ENCODE results near the gene NECAP2.
"Not testable (repeated sequence)": the region's sequence is repeated elsewhere in the genome, so short reads cannot be mapped to it uniquely, and the experiment has no call there.

Gene NECAP2

GRCh38 chr1:16433030-16433429, 7.5 kb upstream of the NECAP2 start:
- DNase-seq = no peak

- DNase-seq = no peak
Measured at GRCh38 chr1:16434007-16434406, 6.5 kb upstream of the NECAP2 start.

GRCh38 chr1:16434501-16434900, 6.0 kb upstream of the NECAP2 start:
- DNase-seq = no peak

GRCh38 chr1:16436946-16437474, 3.5 kb upstream of the NECAP2 start, which contains the start of gene SPATA21:
TSS of gene SPATA21 (minus strand) at chr1:16437424. CDS start at chr1:16431371, 6,053 bp downstream.
- no peak for DNase-seq

- DNase-seq = no peak
Measured at GRCh38 chr1:16438516-16438915, 2.0 kb upstream of the NECAP2 start.

- DNase-seq = no peak
Measured at GRCh38 chr1:16438924-16439323, 1.6 kb upstream of the NECAP2 start.

GRCh38 chr1:16440131-16440469, 424 bp upstream of the NECAP2 start:
- DNase-seq = no peak

- DNase-seq = no peak
Measured at GRCh38 chr1:16441282-16441665, 750 bp downstream of the NECAP2 start.

GRCh38 chr1:16442265-16442664, 1.7 kb downstream of the NECAP2 start:
- DNase-seq = no peak

GRCh38 chr1:16442941-16443340, 2.4 kb downstream of the NECAP2 start:
- DNase-seq = no peak

- DNase-seq = no peak
Measured at GRCh38 chr1:16443975-16444770, 3.6 kb downstream of the NECAP2 start.

- no peak for DNase-seq
Measured at GRCh38 chr1:16445052-16445451, 4.5 kb downstream of the NECAP2 start.

- DNase-seq = no peak
Measured at GRCh38 chr1:16446116-16446515, 5.6 kb downstream of the NECAP2 start.

GRCh38 chr1:16447641-16448040, 7.1 kb downstream of the NECAP2 start:
- no peak for DNase-seq

GRCh38 chr1:16449065-16449464, 8.5 kb downstream of the NECAP2 start:
- DNase-seq = no peak

- no peak for DNase-seq
Measured at GRCh38 chr1:16449666-16450065, 9.1 kb downstream of the NECAP2 start.

- no peak for DNase-seq
Measured at GRCh38 chr1:16450863-16451481, 10.4 kb downstream of the NECAP2 start.

- no peak for DNase-seq
Measured at GRCh38 chr1:16451841-16452528, 11.5 kb downstream of the NECAP2 start.

- not testable (repeated sequence) for DNase-seq
Measured at GRCh38 chr1:16454909-16455308, 14.4 kb downstream of the NECAP2 start.

- DNase-seq = not testable (repeated sequence)
Measured at GRCh38 chr1:16456151-16456550, 15.6 kb downstream of the NECAP2 start.

- DNase-seq = no peak
Measured at GRCh38 chr1:16458831-16459230, 18.3 kb downstream of the NECAP2 start.

- no peak for DNase-seq
Measured at GRCh38 chr1:16459352-16459925, 18.9 kb downstream of the NECAP2 start.

- no peak for DNase-seq
Measured at GRCh38 chr1:16461681-16462080, 21.2 kb downstream of the NECAP2 start.
